Parathyroid adenoma (tissue), 2 donors: Measurements from ENCODE around the gene SNX25.

Experiments
- H2AFZ ChIP-seq: fragments of 300-600 bp; sonication (generic); one replicate; pipeline ENCODE4 v1.7.0; 2017; ENCODE audit warnings: antibody characterized with exemption, mild to moderate bottlenecking
- H3K27ac ChIP-seq: fragments of 300-600 bp; sonication (generic); one replicate; pipeline ENCODE4 v1.7.0; 2017
- H3K27me3 ChIP-seq: fragments of 300-600 bp; sonication (generic); one replicate; pipeline ENCODE4 v1.7.0; 2017; ENCODE audit warnings: low read length; ENCODE audit not compliant: control insufficient read depth, insufficient read depth
- H3K36me3 ChIP-seq: fragments of 300-600 bp; sonication (generic); one replicate; pipeline ENCODE4 v1.7.0; 2017; ENCODE audit warnings: low read length; ENCODE audit not compliant: control insufficient read depth, insufficient read depth
- H3K4me1 ChIP-seq: fragments of 300-600 bp; sonication (generic); one replicate; pipeline ENCODE4 v1.7.0; 2017; ENCODE audit warnings: control low read depth
- H3K4me2 ChIP-seq: fragments of 300-600 bp; sonication (generic); one replicate; pipeline ENCODE4 v1.7.0; 2017; ENCODE audit warnings: low read length
- H3K4me3 ChIP-seq: fragments of 300-600 bp; sonication (generic); one replicate; pipeline ENCODE4 v1.7.0; 2017; ENCODE audit warnings: low read depth, low read length
- H3K79me2 ChIP-seq: fragments of 300-600 bp; sonication (generic); one replicate; pipeline ENCODE4 v1.7.0; 2017; ENCODE audit warnings: control low read depth
- H3K9ac ChIP-seq: fragments of 300-600 bp; sonication (generic); one replicate; pipeline ENCODE4 v1.7.0; 2017; ENCODE audit warnings: mild to moderate bottlenecking
- H3K9me3 ChIP-seq: fragments of 300-600 bp; sonication (generic); one replicate; pipeline ENCODE4 v1.7.0; 2017; ENCODE audit warnings: low read length; ENCODE audit not compliant: control insufficient read depth
- TF ChIP-seq, protein P1 (sequence below): fragments of 300-600 bp; sonication (generic); IDR thresholded peaks from one replicate; pipeline ENCODE4 v1.7.0; 2017; ENCODE audit warnings: antibody characterized with exemption, mild to moderate bottlenecking
- donor health status: primary hyperparathyroidism.

SNX25 gene

DNA sequence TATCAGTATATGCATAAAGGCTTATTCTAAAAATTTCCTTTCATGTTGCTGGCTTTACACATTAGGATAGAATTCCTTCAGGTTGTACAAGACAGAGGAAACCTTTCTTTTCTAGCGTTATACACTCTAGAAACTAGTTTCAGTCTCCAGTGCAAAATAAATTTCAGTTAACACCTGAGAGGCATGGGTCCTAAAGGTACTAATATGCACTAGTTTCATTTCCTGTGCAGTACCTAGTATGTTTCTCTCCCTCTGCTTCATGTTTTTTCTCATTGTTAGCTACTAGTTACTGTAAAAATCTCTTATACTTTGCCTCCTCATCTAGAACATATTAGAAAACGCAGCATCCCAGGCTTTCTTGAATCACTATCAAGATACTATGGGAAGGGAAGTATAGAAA lies 54.0 kb downstream of the SNX25 start:
- H3K4me2 ChIP-seq, result no peak overlapping the region

DNA sequence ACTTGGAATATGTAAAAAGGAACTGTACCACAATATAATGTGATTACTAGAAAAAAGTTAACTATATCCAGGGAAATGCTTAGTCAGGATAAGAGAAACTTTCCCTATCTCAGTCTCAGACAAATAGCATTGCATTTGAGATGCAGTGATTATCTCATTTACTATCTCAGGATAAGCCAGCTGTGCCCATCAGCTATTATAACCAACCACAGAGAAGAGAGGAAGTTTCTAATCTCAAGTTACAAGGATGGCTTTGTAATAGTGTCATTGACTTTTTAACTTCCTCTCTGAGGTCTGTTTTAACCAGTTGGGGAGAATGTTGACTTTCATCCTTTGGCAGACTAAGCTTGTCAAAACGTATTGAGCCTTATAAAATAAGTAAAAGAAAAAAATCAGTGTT lies 56.5 kb downstream of the SNX25 start:
- no peak overlapping the region for H3K9ac ChIP-seq
- no peaks in the 10 kb centered on the region for H3K4me1 ChIP-seq
- H3K27ac ChIP-seq, result no peak overlapping the region
- H3K36me3 ChIP-seq, result no peaks in the 10 kb centered on the region
- no peaks in the 10 kb centered on the region for H3K9me3 ChIP-seq
- H3K4me2 ChIP-seq, result no peak overlapping the region
- H2AFZ ChIP-seq, result no peak overlapping the region
- no peak overlapping the region for H3K4me3 ChIP-seq
- TF ChIP-seq, protein P1, sequence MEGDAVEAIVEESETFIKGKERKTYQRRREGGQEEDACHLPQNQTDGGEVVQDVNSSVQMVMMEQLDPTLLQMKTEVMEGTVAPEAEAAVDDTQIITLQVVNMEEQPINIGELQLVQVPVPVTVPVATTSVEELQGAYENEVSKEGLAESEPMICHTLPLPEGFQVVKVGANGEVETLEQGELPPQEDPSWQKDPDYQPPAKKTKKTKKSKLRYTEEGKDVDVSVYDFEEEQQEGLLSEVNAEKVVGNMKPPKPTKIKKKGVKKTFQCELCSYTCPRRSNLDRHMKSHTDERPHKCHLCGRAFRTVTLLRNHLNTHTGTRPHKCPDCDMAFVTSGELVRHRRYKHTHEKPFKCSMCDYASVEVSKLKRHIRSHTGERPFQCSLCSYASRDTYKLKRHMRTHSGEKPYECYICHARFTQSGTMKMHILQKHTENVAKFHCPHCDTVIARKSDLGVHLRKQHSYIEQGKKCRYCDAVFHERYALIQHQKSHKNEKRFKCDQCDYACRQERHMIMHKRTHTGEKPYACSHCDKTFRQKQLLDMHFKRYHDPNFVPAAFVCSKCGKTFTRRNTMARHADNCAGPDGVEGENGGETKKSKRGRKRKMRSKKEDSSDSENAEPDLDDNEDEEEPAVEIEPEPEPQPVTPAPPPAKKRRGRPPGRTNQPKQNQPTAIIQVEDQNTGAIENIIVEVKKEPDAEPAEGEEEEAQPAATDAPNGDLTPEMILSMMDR, result no peak
- H3K79me2 ChIP-seq, result no peaks in the 10 kb centered on the region
- H3K27me3 ChIP-seq, result no peaks in the 10 kb centered on the region

More for the DNA sequence above, 54.0 kb downstream of the SNX25 start:
- Histone ChIP-seq H3K4me3 (no peak overlapping the region), H3K36me3 (no peaks in the 10 kb centered on the region), H3K9me3 (no peaks in the 10 kb centered on the region), H2AFZ (no peak overlapping the region), H3K9ac (no peak overlapping the region), H3K27me3 (no peaks in the 10 kb centered on the region), H3K27ac (no peak overlapping the region), H3K4me1 (no peaks in the 10 kb centered on the region), H3K79me2 (no peaks in the 10 kb centered on the region)
- TF ChIP-seq, protein P1, result no peak

DNA sequence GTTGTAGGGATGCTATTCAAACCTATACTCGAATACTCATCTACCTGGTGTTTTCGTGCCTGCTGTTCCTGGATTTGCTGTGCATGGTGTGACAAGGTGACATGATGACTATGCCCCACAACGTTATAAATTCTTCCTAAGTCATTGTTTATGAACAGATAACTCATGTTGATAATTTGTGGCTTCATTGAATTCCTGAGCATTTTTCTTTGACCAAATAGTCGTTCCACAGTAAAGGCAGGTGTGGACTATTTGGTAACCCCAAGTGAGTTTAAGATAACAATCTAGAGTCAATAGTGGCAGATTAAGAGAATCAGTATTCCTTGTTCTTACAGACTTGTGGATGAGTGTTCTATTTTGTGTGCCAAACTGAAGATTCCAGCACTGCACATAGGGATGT lies 59.9 kb downstream of the SNX25 start:
- Histone ChIP-seq H3K4me2 (no peak overlapping the region), H3K79me2 (no peaks in the 10 kb centered on the region), H3K36me3 (no peaks in the 10 kb centered on the region), H3K9me3 (no peaks in the 10 kb centered on the region), H3K9ac (no peak overlapping the region), H3K27me3 (no peaks in the 10 kb centered on the region), H3K27ac (no peak overlapping the region), H3K4me1 (no peaks in the 10 kb centered on the region), H2AFZ (no peak overlapping the region), H3K4me3 (no peak overlapping the region)
- TF ChIP-seq, protein P1, result no peak

DNA sequence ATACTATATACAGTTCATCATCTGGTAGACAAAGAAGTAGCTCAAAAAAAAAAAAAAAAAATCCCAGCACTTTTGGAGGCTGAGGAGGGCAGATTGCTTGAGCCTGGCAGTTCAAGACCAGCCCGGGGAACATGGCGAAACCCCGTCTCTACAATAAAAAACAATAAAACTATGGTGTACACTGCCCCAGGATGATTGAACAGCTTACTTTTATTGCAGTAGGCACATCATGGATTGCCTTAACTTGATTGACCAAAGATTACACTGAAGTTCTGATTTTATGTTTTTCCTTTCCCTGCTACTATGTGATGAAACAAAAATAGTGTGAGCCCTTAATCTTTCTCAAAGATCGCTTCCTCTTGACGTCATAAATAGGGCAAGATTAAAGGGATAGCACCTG lies 60.6 kb downstream of the SNX25 start:
- Histone ChIP-seq H3K9ac (no peak overlapping the region), H3K9me3 (no peaks in the 10 kb centered on the region), H3K4me1 (no peaks in the 10 kb centered on the region), H3K27me3 (no peaks in the 10 kb centered on the region), H2AFZ (no peak overlapping the region), H3K4me2 (no peak overlapping the region), H3K36me3 (no peaks in the 10 kb centered on the region), H3K4me3 (no peak overlapping the region), H3K27ac (no peak overlapping the region), H3K79me2 (no peaks in the 10 kb centered on the region)
- TF ChIP-seq, protein P1, result no peak

DNA sequence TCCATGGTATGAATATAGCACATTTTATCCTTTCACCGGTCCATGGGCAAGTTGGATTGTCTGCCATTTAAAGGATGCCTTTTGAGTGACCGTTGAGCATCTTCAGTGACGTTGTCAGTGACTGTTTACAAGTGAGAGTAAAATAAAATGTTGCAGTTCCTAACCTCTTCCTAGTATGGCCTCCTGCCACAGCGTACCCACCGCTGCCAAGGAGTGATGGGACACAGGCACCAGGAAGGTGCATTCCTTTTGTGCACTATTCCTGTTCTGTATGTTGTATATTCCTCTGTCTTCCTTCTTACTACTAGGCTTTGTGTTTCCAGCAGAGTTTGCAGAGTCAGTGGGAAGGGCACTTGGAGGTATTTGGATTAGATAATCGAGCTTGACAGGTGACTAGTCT lies 61.5 kb downstream of the SNX25 start:
- TF ChIP-seq, protein P1, result no peak
- Histone ChIP-seq H3K4me1 (no peaks in the 10 kb centered on the region), H2AFZ (no peak overlapping the region), H3K36me3 (no peaks in the 10 kb centered on the region), H3K4me2 (no peak overlapping the region), H3K9me3 (no peaks in the 10 kb centered on the region), H3K27ac (no peak overlapping the region), H3K9ac (no peak overlapping the region), H3K27me3 (no peaks in the 10 kb centered on the region), H3K4me3 (no peak overlapping the region), H3K79me2 (no peaks in the 10 kb centered on the region)
